ENCODE data around the gene NLGN1.

Gene NLGN1

GRCh38 chr3:173719585-173719984 lies 322.0 kb downstream of the NLGN1 start:
- Histone ChIP-seq H3K27me3 (ENCODE audit: control insufficient read depth, insufficient read depth, low read length, poor library complexity, severe bottlenecking) (no peaks in the 10 kb centered on the region), H3K4me1 (ENCODE audit: control insufficient read depth, insufficient read depth, low read length) (no peaks in the 10 kb centered on the region), H3K27ac (ENCODE audit: insufficient read depth, low read depth, low read length, poor library complexity, severe bottlenecking) (no peak overlapping the region), H3K9me3 (ENCODE audit: control insufficient read depth, low read length) (no peaks in the 10 kb centered on the region), H3K36me3 (ENCODE audit: control insufficient read depth, insufficient read depth, low read length) (no peaks in the 10 kb centered on the region), H3K4me3 (ENCODE audit: insufficient read depth, low read depth, low read length) (no peak overlapping the region)
- WGBS, 2 experiments = 82 to 83% methylated on average over 3 of the region's 3 CpGs

DNA sequence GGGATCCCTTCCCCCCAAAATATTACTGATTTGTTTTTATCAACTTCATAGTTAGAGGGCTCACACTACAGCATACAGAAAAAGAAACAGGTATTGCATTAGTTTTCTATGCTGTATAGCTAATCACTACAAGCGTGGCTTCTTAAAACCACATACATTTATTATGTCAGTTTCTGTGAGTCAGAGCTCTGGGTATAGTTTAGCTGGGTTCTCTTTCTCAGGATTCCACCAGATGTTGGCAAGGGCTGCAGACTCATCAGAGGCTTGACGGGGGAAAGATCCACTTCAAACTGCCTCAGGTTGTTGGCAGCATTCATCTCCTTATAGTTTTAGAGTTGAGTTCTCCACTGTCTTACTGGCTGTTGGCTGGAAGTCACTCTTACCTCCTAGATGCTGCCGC lies 328.0 kb downstream of the NLGN1 start:
- no peaks in the 10 kb centered on the region for H3K9me3 ChIP-seq (ENCODE audit: control insufficient read depth, low read length)
- no peaks in the 10 kb centered on the region for H3K36me3 ChIP-seq (ENCODE audit: control insufficient read depth, insufficient read depth, low read length)
- no peaks in the 10 kb centered on the region for H3K4me1 ChIP-seq (ENCODE audit: control insufficient read depth, insufficient read depth, low read length)
- no peaks in the 10 kb centered on the region for H3K27me3 ChIP-seq (ENCODE audit: control insufficient read depth, insufficient read depth, low read length, poor library complexity, severe bottlenecking)
- WGBS, 2 experiments = 89 to 99% methylated on average over 2 to 3 of the region's 3 CpGs
- no peak overlapping the region for H3K27ac ChIP-seq (ENCODE audit: insufficient read depth, low read depth, low read length, poor library complexity, severe bottlenecking)
- no peak overlapping the region for H3K4me3 ChIP-seq (ENCODE audit: insufficient read depth, low read depth, low read length)

DNA sequence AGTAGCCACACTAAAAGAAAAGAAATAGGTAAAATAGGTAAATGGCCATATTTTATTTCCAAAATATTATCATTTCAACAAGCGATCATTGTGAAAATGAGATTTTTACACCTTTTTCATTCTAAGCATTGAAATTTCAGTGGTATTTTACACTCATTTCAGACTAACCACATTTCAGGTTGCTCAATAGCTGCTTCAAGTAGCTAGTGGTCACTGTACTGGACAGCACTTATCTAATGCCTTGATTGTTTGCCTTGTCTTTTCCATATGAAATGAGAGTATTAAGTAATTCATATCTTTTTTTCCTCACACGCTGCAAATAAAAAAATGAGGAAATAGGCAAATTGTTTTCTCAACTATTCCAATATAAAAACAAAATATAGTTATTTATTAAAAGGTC lies 332.8 kb downstream of the NLGN1 start:
- H3K36me3 ChIP-seq (ENCODE audit: control insufficient read depth, insufficient read depth, low read length) = no peaks in the 10 kb centered on the region
- 85 to 100% methylated on average over 1 of the region's 2 CpGs for WGBS, 2 experiments
- peaks cover 6% of the 10 kb centered on the region for H3K4me1 ChIP-seq (ENCODE audit: control insufficient read depth, insufficient read depth, low read length)
- H3K9me3 ChIP-seq (ENCODE audit: control insufficient read depth, low read length) = no peaks in the 10 kb centered on the region
- no peak overlapping the region for H3K4me3 ChIP-seq (ENCODE audit: insufficient read depth, low read depth, low read length)
- H3K27me3 ChIP-seq (ENCODE audit: control insufficient read depth, insufficient read depth, low read length, poor library complexity, severe bottlenecking) = no peaks in the 10 kb centered on the region
- no peak overlapping the region for H3K27ac ChIP-seq (ENCODE audit: insufficient read depth, low read depth, low read length, poor library complexity, severe bottlenecking)

- Histone ChIP-seq H3K27me3 (ENCODE audit: control insufficient read depth, insufficient read depth, low read length, poor library complexity, severe bottlenecking) (no peaks in the 10 kb centered on the region), H3K4me3 (ENCODE audit: insufficient read depth, low read depth, low read length) (no peak overlapping the region), H3K36me3 (ENCODE audit: control insufficient read depth, insufficient read depth, low read length) (no peaks in the 10 kb centered on the region), H3K27ac (ENCODE audit: insufficient read depth, low read depth, low read length, poor library complexity, severe bottlenecking) (no peak overlapping the region), H3K4me1 (ENCODE audit: control insufficient read depth, insufficient read depth, low read length) (peaks cover 6% of the 10 kb centered on the region), H3K9me3 (ENCODE audit: control insufficient read depth, low read length) (no peaks in the 10 kb centered on the region)
- 73 to 76% methylated on average over 4 of the region's 4 CpGs for WGBS, 2 experiments
Observed at GRCh38 chr3:173732237-173732636, 334.7 kb downstream of the NLGN1 start.

DNA sequence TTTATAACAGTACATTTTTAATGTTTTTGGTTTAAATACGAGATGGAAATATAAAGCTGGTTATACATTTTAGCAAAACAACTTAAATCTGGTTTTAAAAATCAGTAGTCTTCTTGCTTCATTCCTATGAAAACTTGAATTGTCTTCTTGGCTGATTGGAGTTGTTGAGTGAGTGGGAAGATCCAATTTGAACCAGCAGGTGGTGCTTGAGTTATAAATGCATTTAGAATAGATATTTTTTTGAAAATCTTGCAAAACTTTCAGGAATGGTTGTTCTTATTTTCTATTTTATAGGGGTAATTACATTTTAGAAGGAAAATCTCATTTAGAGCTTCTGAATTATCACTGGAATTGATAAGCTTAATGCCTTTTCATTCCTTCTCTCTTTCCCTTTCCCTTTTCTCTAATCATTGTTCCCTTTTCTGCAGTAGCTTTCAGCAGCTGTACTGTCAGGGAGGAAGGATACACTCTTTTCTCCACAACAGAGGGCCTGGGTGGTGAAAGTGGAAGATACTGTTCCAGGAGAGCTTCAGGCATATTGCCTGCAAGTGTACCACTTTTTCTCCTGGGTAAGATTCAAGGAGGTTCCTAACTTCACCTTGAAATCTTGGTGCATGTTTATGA lies 335.6 kb downstream of the NLGN1 start:
- Histone ChIP-seq H3K27me3 (ENCODE audit: control insufficient read depth, insufficient read depth, low read length, poor library complexity, severe bottlenecking) (no peaks in the 10 kb centered on the region), H3K27ac (ENCODE audit: insufficient read depth, low read depth, low read length, poor library complexity, severe bottlenecking) (no peak overlapping the region), H3K4me3 (ENCODE audit: insufficient read depth, low read depth, low read length) (no peak overlapping the region), H3K9me3 (ENCODE audit: control insufficient read depth, low read length) (no peaks in the 10 kb centered on the region), H3K36me3 (ENCODE audit: control insufficient read depth, insufficient read depth, low read length) (no peaks in the 10 kb centered on the region), H3K4me1 (ENCODE audit: control insufficient read depth, insufficient read depth, low read length) (peaks cover 6% of the 10 kb centered on the region)
- WGBS, 2 experiments = no CpG with 5 or more reads among the region's 1 CpG

GRCh38 chr3:173734473-173734872 lies 336.9 kb downstream of the NLGN1 start:
- no peak overlapping the region for H3K27ac ChIP-seq (ENCODE audit: insufficient read depth, low read depth, low read length, poor library complexity, severe bottlenecking)
- no peaks in the 10 kb centered on the region for H3K36me3 ChIP-seq (ENCODE audit: control insufficient read depth, insufficient read depth, low read length)
- H3K4me3 ChIP-seq (ENCODE audit: insufficient read depth, low read depth, low read length) = no peak overlapping the region
- H3K27me3 ChIP-seq (ENCODE audit: control insufficient read depth, insufficient read depth, low read length, poor library complexity, severe bottlenecking) = no peaks in the 10 kb centered on the region
- 90 to 100% methylated on average over 1 of the region's 1 CpG for WGBS, 2 experiments
- peaks cover 6% of the 10 kb centered on the region for H3K4me1 ChIP-seq (ENCODE audit: control insufficient read depth, insufficient read depth, low read length)
- no peaks in the 10 kb centered on the region for H3K9me3 ChIP-seq (ENCODE audit: control insufficient read depth, low read length)

DNA sequence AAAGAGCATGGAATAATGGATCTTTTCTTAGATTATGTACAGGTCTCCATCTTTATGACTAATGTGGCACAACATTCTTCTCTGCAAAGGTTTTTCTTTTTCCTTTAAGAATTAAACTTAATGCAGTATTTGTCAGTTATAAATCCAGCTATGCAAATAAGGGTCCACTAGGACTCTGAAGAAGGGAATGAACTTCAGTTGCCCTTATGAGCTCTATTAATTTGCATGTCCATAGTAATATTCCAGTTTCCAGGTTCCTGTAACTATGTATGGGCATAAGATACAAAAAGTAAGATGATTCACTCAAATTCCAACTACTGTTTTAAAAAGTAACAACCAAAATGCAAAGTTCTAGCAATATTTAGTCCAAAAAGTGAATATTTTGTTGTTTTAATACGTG lies 337.4 kb downstream of the NLGN1 start:
- Histone ChIP-seq H3K4me3 (ENCODE audit: insufficient read depth, low read depth, low read length) (no peak overlapping the region), H3K36me3 (ENCODE audit: control insufficient read depth, insufficient read depth, low read length) (no peaks in the 10 kb centered on the region), H3K27me3 (ENCODE audit: control insufficient read depth, insufficient read depth, low read length, poor library complexity, severe bottlenecking) (no peaks in the 10 kb centered on the region), H3K4me1 (ENCODE audit: control insufficient read depth, insufficient read depth, low read length) (peaks cover 6% of the 10 kb centered on the region), H3K27ac (ENCODE audit: insufficient read depth, low read depth, low read length, poor library complexity, severe bottlenecking) (no peak overlapping the region), H3K9me3 (ENCODE audit: control insufficient read depth, low read length) (no peaks in the 10 kb centered on the region)
- WGBS, 2 experiments = 71% methylated on average over 1 of the region's 1 CpG; no CpG with 5 or more reads in 1 of the 2 experiments

DNA sequence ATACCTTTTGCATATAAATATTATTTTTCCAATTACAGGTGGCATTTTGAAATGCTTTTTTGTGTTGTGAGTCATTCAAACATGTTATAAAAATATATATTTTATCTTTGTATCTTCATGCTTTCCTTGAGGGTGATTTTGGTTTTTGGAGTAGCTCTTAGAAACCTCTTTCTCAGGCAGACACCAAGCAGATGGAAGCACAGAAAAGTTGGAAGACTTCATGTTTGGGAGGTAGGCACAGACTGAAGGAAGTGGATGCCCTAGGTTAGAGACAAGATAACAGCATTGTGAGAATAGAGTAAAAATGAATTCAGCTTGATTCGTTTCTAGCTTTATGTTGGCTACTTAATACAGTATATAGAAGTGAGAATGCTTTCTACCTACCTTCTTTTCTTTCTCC lies 338.3 kb downstream of the NLGN1 start:
- Histone ChIP-seq H3K9me3 (ENCODE audit: control insufficient read depth, low read length) (no peaks in the 10 kb centered on the region), H3K36me3 (ENCODE audit: control insufficient read depth, insufficient read depth, low read length) (no peaks in the 10 kb centered on the region), H3K27ac (ENCODE audit: insufficient read depth, low read depth, low read length, poor library complexity, severe bottlenecking) (no peak overlapping the region), H3K4me1 (ENCODE audit: control insufficient read depth, insufficient read depth, low read length) (peaks cover 6% of the 10 kb centered on the region), H3K27me3 (ENCODE audit: control insufficient read depth, insufficient read depth, low read length, poor library complexity, severe bottlenecking) (no peaks in the 10 kb centered on the region), H3K4me3 (ENCODE audit: insufficient read depth, low read depth, low read length) (no peak overlapping the region)
- 100% methylated on average over 1 of the region's 1 CpG; no CpG with 5 or more reads in 1 of the 2 experiments for WGBS, 2 experiments

GRCh38 chr3:173737167-173737808 lies 339.7 kb downstream of the NLGN1 start:
- no peak overlapping the region for H3K4me3 ChIP-seq (ENCODE audit: insufficient read depth, low read depth, low read length)
- H3K9me3 ChIP-seq (ENCODE audit: control insufficient read depth, low read length) = no peaks in the 10 kb centered on the region
- whole genome bisulfite sequencing, 2 experiments = 83 to 100% methylated on average over 1 of the region's 2 CpGs
- H3K27ac ChIP-seq (ENCODE audit: insufficient read depth, low read depth, low read length, poor library complexity, severe bottlenecking) = no peak overlapping the region
- peaks cover 2% of the 10 kb centered on the region for H3K4me1 ChIP-seq (ENCODE audit: control insufficient read depth, insufficient read depth, low read length)
- no peaks in the 10 kb centered on the region for H3K36me3 ChIP-seq (ENCODE audit: control insufficient read depth, insufficient read depth, low read length)
- no peaks in the 10 kb centered on the region for H3K27me3 ChIP-seq (ENCODE audit: control insufficient read depth, insufficient read depth, low read length, poor library complexity, severe bottlenecking)

DNA sequence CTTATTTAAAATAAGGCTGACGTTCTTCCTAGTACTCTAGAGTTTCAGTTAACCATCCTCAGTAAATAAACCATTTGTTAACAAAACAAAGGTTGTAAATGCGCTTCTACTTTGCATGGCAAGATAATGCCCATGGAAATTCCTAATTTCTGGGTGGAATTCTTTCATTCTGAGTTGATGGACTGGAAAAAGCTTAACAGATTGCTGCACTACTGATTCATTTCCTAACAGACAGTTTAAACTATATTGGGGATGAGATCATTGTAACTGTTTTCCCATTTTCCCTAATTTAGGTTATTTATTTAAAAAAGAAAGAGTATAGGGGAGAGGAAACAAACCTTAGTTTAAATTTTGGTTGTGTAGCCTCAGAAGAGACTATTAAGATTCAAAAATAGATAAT lies 342.2 kb downstream of the NLGN1 start:
- H3K9me3 ChIP-seq (ENCODE audit: control insufficient read depth, low read length) = no peaks in the 10 kb centered on the region
- WGBS, 2 experiments = 75 to 76% methylated on average over 2 of the region's 2 CpGs
- no peak overlapping the region for H3K4me3 ChIP-seq (ENCODE audit: insufficient read depth, low read depth, low read length)
- no peaks in the 10 kb centered on the region for H3K36me3 ChIP-seq (ENCODE audit: control insufficient read depth, insufficient read depth, low read length)
- no peaks in the 10 kb centered on the region for H3K4me1 ChIP-seq (ENCODE audit: control insufficient read depth, insufficient read depth, low read length)
- no peak overlapping the region for H3K27ac ChIP-seq (ENCODE audit: insufficient read depth, low read depth, low read length, poor library complexity, severe bottlenecking)
- H3K27me3 ChIP-seq (ENCODE audit: control insufficient read depth, insufficient read depth, low read length, poor library complexity, severe bottlenecking) = no peaks in the 10 kb centered on the region
